GM12878 (cell line): ENCODE results near the gene RRAGD. TPM values are rescaled to one million over a fixed set of nuclear protein-coding genes. Genes with fewer than 3 reads are reported as not detected.

Experiments
- ATF2 ChIP-seq: IDR thresholded peaks from 2 replicates; pipeline ENCODE4 v1.6.1; 2012; ENCODE audit warnings: low read length, inconsistent platforms
- ESRRA ChIP-seq: IDR thresholded peaks from 2 replicates; pipeline ENCODE4 v1.6.1; 2012; ENCODE audit warnings: mild to moderate bottlenecking, low read length, improper control_type of control experiment
- IRF5 ChIP-seq: fragments of 450-650 bp; IDR thresholded peaks from 2 replicates; pipeline ENCODE4 v1.6.1; 2017; ENCODE audit warnings: borderline replicate concordance
- NFIC ChIP-seq: IDR thresholded peaks from 2 replicates; pipeline ENCODE4 v1.6.1; 2012; ENCODE audit warnings: low read depth, mild to moderate bottlenecking, inconsistent platforms, low read length, moderate library complexity
- RFX5 ChIP-seq: IDR thresholded peaks from 2 replicates; pipeline ENCODE4 v1.6.1; 2011; ENCODE audit warnings: low read depth, low read length, improper control_type of control experiment
- SIX5 ChIP-seq: IDR thresholded peaks from 2 replicates; pipeline ENCODE4 v1.6.1; 2011; ENCODE audit warnings: mild to moderate bottlenecking, low read depth, low read length, moderate library complexity; ENCODE audit not compliant: severe bottlenecking
- TARDBP ChIP-seq: IDR thresholded peaks from 2 replicates; pipeline ENCODE4 v1.6.1; 2016; ENCODE audit warnings: borderline replicate concordance
- TCF12 ChIP-seq: IDR thresholded peaks from 2 replicates; pipeline ENCODE4 v1.6.1; 2011; ENCODE audit warnings: low read depth, mild to moderate bottlenecking, low read length
- TCF3 ChIP-seq: IDR thresholded peaks from 2 replicates; pipeline ENCODE4 v1.6.1; 2012; ENCODE audit warnings: low read depth, mild to moderate bottlenecking, low read length, borderline replicate concordance; ENCODE audit not compliant: insufficient read depth
- polyA plus RNA-seq, 11 experiments: library from polyadenylated mRNA; depleted of rRNA in 4 of 11; unstranded in 6 of 11; stranded (reverse) in 5 of 11; fragments of >200 nt; fragmentation: Nextera tagmentation in 4 of 11; fragmentation: Illumina TruSeq in 1 of 11; extraction: Ambion mirVana in 4 of 11; extraction: Trizol in 1 of 11; gene quantifications; 1 replicate in 1 of 11; 2 replicates in 10 of 11; pipeline versions ENCODE4 v1.2.1 to v1.2.3, GENCODE V29; 2011 to 2016; ENCODE audit warnings: inconsistent platforms in 2 of 11, missing spikeins in 2 of 11, low read depth in 1 of 11
- total RNA-seq, 4 experiments: library from RNA; depleted of rRNA in 3 of 4; stranded (reverse); fragments of >200 nt in 3 of 4; fragmentation: Illumina TruSeq in 1 of 4; extraction: Trizol in 1 of 4; gene quantifications; 2 replicates each; pipeline versions ENCODE4 v1.2.1 to v1.2.3, GENCODE V29; 2013 to 2021

RRAGD gene
- total and polyA plus RNA-seq, 10 of the 15 experiments (the other 5 are each of a cell fraction or from before 2014, with no cell fraction given): 4.6 to 17.4 (median 8.5) TPM

GRCh38 chr6:89323511-89323971 lies 88.5 kb downstream of the RRAGD start (continued):
- TF ChIP-seq ATF2: no peak
- TF ChIP-seq RFX5: no peak
- TF ChIP-seq TCF12: no peak
- TF ChIP-seq ESRRA: no peak
- TF ChIP-seq TARDBP: no peak
- no peak for TF ChIP-seq SIX5
- no peak for TF ChIP-seq TCF3
- no peak for TF ChIP-seq IRF5
- no peak for TF ChIP-seq NFIC
